ENCODE data around the gene ACACB. TPM values are rescaled to one million over a fixed set of nuclear protein-coding genes. Genes with fewer than 3 reads are reported as not detected.
A peak's percentile ranks its signal among the peaks of the same experiment; 100 is the strongest.

Gene ACACB
- total RNA-seq, 6 experiments from 2014 or later, result 107 to 237 (median 187) TPM

DNA sequence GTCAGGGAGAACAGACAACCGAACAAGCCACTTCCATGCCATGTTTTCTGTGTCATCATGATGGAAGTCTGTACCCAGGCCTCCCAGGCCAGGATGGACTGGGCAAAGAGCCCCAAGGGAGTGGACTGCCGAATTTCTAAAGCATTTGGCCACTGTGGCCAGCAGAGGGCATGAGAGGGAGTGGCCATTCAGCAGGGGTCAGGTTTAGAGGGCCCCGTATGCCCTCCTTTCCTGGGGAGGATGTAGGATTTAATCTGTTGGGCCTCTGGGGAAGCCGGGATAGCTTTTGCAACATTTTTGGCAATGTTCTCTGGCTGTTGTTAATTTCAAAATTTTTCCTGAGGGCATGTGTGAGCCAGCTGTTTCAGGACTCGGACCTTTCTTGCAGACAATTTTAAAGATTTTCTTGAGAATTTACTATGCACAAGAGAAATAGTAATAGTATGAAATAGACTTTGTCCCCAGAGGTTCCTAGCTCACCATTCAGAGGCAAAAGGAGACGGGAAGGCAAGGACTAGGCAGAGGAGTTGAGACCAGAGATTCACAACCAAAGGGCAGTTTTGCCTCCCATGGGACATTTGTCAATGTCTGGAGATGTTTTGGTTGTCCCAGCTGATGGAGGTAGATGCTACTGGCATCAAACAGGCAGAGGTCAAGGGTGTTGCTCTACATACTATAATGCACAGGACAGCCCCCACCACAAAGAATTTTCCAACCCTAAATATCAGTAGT, 18.0 kb downstream of the ACACB start:
- Histone ChIP-seq H3K4me3 (peak overlapping the region in 2 of 3 donors; percentile 69 to 76), H3K4me1 (peaks cover 0 to 62% (median 18%) of the 10 kb centered on the region in 4 donors), H3K36me3 (peaks cover 0 to 4% (median 0%) of the 10 kb centered on the region in 4 donors), H3K27me3 (no peaks in the 10 kb centered on the region), H3K9me3 (no peaks in the 10 kb centered on the region), H3K27ac (peak overlapping the region; percentile 15 to 87 (median 32))
- peak; percentile 78 to 94 (median 90) for DNase-seq
- intact Hi-C loops (cut with DNase I), result loop anchor here (10.0 kb wide), 1 partner anchor 60 kb away; no protein-coding TSS in a partner anchor
- peak; percentile 66 to 73 (median 68) for ATAC-seq
- WGBS (ENCODE audit: insufficient coverage, low coverage, low lambda C conversion rate, missing lambda C conversion rate), result 15% methylated on average over 5 of the region's 6 CpGs
- no peak for TF ChIP-seq POLR2A (IDR thresholded peaks at IDR 0.05)
- TF ChIP-seq, protein P1, sequence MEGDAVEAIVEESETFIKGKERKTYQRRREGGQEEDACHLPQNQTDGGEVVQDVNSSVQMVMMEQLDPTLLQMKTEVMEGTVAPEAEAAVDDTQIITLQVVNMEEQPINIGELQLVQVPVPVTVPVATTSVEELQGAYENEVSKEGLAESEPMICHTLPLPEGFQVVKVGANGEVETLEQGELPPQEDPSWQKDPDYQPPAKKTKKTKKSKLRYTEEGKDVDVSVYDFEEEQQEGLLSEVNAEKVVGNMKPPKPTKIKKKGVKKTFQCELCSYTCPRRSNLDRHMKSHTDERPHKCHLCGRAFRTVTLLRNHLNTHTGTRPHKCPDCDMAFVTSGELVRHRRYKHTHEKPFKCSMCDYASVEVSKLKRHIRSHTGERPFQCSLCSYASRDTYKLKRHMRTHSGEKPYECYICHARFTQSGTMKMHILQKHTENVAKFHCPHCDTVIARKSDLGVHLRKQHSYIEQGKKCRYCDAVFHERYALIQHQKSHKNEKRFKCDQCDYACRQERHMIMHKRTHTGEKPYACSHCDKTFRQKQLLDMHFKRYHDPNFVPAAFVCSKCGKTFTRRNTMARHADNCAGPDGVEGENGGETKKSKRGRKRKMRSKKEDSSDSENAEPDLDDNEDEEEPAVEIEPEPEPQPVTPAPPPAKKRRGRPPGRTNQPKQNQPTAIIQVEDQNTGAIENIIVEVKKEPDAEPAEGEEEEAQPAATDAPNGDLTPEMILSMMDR (IDR thresholded peaks at IDR 0.05), result peak; percentile 68 to 87 (median 76)

- ATAC-seq, result peak in 2 of 4 donors; percentile 8 to 27
- no peak for DNase-seq
- Histone ChIP-seq H3K9me3 (no peaks in the 10 kb centered on the region), H3K36me3 (peaks cover 0 to 21% (median 0%) of the 10 kb centered on the region in 4 donors), H3K4me1 (peaks cover 0 to 78% (median 22%) of the 10 kb centered on the region in 4 donors), H3K4me3 (no peak overlapping the region), H3K27ac (peak overlapping the region in 2 of 3 donors; percentile 50 to 51), H3K27me3 (no peaks in the 10 kb centered on the region)
- intact Hi-C loops (cut with DNase I), result loop anchor here (10.0 kb wide), 1 partner anchor 58 kb away; no protein-coding TSS in a partner anchor
- 70% methylated on average over 2 of the region's 2 CpGs for WGBS (ENCODE audit: insufficient coverage, low coverage, low lambda C conversion rate, missing lambda C conversion rate)
- TF ChIP-seq, protein P1 (IDR thresholded peaks at IDR 0.05), result no peak
- TF ChIP-seq POLR2A (IDR thresholded peaks at IDR 0.05), result no peak
Measured at GRCh38 chr12:109137055-109137454, 20.7 kb downstream of the ACACB start.

DNA sequence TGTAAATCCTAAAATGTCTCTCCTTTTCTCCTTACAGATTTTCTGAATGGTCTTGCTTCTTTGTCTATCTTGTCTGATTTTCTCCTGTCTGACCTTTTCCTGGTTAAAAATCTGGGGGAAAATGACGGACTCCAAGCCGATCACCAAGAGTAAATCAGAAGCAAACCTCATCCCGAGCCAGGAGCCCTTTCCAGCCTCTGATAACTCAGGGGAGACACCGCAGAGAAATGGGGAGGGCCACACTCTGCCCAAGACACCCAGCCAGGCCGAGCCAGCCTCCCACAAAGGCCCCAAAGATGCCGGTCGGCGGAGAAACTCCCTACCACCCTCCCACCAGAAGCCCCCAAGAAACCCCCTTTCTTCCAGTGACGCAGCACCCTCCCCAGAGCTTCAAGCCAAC, 23.0 kb downstream of the ACACB start:
- no peak for DNase-seq
- TF ChIP-seq POLR2A (IDR thresholded peaks at IDR 0.05), result no peak
- TF ChIP-seq, protein P1 (IDR thresholded peaks at IDR 0.05), result no peak

GRCh38 chr12:109139791-109140190, 23.4 kb downstream of the ACACB start:
- H3K27me3 ChIP-seq, result no peaks in the 10 kb centered on the region
- no peak overlapping the region for H3K4me3 ChIP-seq
- ATAC-seq, result no peak
- no peaks in the 10 kb centered on the region for H3K9me3 ChIP-seq
- no peak for DNase-seq
- peaks cover 0 to 31% (median 2%) of the 10 kb centered on the region in 4 donors for H3K36me3 ChIP-seq
- H3K4me1 ChIP-seq, result peaks cover 0 to 93% (median 32%) of the 10 kb centered on the region in 4 donors
- no CpG with 5 or more reads among the region's 7 CpGs for WGBS (ENCODE audit: insufficient coverage, low coverage, low lambda C conversion rate, missing lambda C conversion rate)
- peak overlapping the region in 1 of 3 donors; percentile 57 for H3K27ac ChIP-seq
- intact Hi-C loops (cut with DNase I), result loop anchor here (10.0 kb wide), 1 partner anchor 55 kb away; no protein-coding TSS in a partner anchor
- TF ChIP-seq, protein P1 (IDR thresholded peaks at IDR 0.05), result no peak
- no peak for TF ChIP-seq POLR2A (IDR thresholded peaks at IDR 0.05)

More for the DNA sequence above, 23.0 kb downstream of the ACACB start:
- ATAC-seq, result no peak
- H3K27me3 ChIP-seq, result no peaks in the 10 kb centered on the region
- H3K4me1 ChIP-seq, result peaks cover 0 to 93% (median 32%) of the 10 kb centered on the region in 4 donors
- peak overlapping the region in 1 of 3 donors; percentile 57 for H3K27ac ChIP-seq
- WGBS (ENCODE audit: insufficient coverage, low coverage, low lambda C conversion rate, missing lambda C conversion rate), result 67% methylated on average over 5 of the region's 9 CpGs
- H3K9me3 ChIP-seq, result no peaks in the 10 kb centered on the region
- no peak overlapping the region for H3K4me3 ChIP-seq
- peaks cover 0 to 31% (median 2%) of the 10 kb centered on the region in 4 donors for H3K36me3 ChIP-seq
- intact Hi-C loops (cut with DNase I), result loop anchor here (10.0 kb wide), 1 partner anchor 55 kb away; no protein-coding TSS in a partner anchor
